NB4 (cell line): Measurements from ENCODE around the gene QSOX2.

Source experiments
- MAX ChIP-seq: IDR thresholded peaks from 2 replicates; pipeline ENCODE4 v1.6.1; 2011; ENCODE audit warnings: low read depth, low read length
- MYC ChIP-seq: IDR thresholded peaks from 2 replicates; pipeline ENCODE4 v1.6.1; 2011; ENCODE audit warnings: low read depth, low read length
- POLR2A ChIP-seq: IDR thresholded peaks from 2 replicates; pipeline ENCODE4 v1.6.1; 2011; ENCODE audit warnings: mild to moderate bottlenecking; ENCODE audit not compliant: insufficient read length; ENCODE audit errors: extremely low read depth
- TF ChIP-seq, protein P1 (sequence below): IDR thresholded peaks from one replicate; pipeline ENCODE4 v1.5.1; 2012; ENCODE audit warnings: low read depth, low read length

GRCh38 chr9:136286359-136286986, 40.9 kb upstream of the QSOX2 start:
- TF ChIP-seq, protein P1, sequence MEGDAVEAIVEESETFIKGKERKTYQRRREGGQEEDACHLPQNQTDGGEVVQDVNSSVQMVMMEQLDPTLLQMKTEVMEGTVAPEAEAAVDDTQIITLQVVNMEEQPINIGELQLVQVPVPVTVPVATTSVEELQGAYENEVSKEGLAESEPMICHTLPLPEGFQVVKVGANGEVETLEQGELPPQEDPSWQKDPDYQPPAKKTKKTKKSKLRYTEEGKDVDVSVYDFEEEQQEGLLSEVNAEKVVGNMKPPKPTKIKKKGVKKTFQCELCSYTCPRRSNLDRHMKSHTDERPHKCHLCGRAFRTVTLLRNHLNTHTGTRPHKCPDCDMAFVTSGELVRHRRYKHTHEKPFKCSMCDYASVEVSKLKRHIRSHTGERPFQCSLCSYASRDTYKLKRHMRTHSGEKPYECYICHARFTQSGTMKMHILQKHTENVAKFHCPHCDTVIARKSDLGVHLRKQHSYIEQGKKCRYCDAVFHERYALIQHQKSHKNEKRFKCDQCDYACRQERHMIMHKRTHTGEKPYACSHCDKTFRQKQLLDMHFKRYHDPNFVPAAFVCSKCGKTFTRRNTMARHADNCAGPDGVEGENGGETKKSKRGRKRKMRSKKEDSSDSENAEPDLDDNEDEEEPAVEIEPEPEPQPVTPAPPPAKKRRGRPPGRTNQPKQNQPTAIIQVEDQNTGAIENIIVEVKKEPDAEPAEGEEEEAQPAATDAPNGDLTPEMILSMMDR: no peak
- no peak for TF ChIP-seq MYC
- no peak for TF ChIP-seq POLR2A
- TF ChIP-seq MAX: no peak
